Neutrophil (primary cell): ENCODE results near the gene FREM2.

Source experiments
- H3K27ac ChIP-seq: fragments of 200-600 bp; sonication (generic); 2 replicates; pipeline ENCODE4 v1.5.1; 2016; ENCODE audit warnings: mild to moderate bottlenecking, moderate library complexity
- H3K27me3 ChIP-seq: fragments of 200-600 bp; sonication (generic); 2 replicates; pipeline ENCODE4 v1.6.0; 2016; ENCODE audit warnings: mild to moderate bottlenecking
- H3K36me3 ChIP-seq: fragments of 200-600 bp; sonication (generic); 2 replicates; pipeline ENCODE4 v1.5.1; 2017
- H3K4me1 ChIP-seq, 2 experiments: fragments of 200-600 bp in 1 of 2; sonication (generic) in 1 of 2; 1 replicate in 1 of 2; 2 replicates in 1 of 2; pipeline versions ENCODE4 v1.5.1 to v1.6.1; 2013 to 2016; ENCODE audit warnings: low read depth in 1 of 2, low read length in 1 of 2, mild to moderate bottlenecking in 1 of 2, moderate library complexity in 1 of 2; ENCODE audit not compliant: control insufficient read depth in 1 of 2, insufficient read depth in 1 of 2
- H3K4me3 ChIP-seq, 2 experiments: fragments of 200-600 bp in 1 of 2; sonication (generic) in 1 of 2; 1 replicate in 1 of 2; 2 replicates in 1 of 2; pipeline ENCODE4 v1.5.1; 2013 to 2016; ENCODE audit warnings: low read depth in 1 of 2, low read length in 1 of 2, mild to moderate bottlenecking in 1 of 2, moderate library complexity in 1 of 2
- H3K9me3 ChIP-seq: fragments of 200-600 bp; sonication (generic); 2 replicates; pipeline ENCODE4 v1.5.1; 2016
- TF ChIP-seq, protein P1 (sequence below): fragments of 200-600 bp; sonication (generic); IDR thresholded peaks from 2 replicates; pipeline ENCODE4 v1.5.1; 2016; ENCODE audit warnings: antibody characterized with exemption

FREM2 gene

DNA sequence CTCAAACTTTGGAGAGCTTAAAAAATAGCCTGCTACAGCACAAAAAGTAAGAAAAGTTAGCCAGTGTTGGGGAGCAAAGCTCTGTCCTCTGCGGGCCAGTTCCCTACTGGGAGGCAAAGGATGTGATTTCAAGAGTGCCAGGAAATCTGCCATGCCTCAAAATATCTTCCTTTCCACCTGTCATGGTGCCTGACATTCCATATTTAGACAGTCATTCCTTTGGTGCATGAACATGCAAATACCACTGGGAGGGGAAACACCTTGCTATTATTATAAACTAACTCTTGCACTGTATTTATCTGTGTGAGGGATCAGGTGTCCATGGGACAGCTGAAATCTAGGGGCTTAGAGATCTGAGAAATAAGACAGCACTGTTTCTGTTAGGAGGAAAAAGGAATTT, 10.3 kb downstream of the FREM2 start:
- Histone ChIP-seq H3K27me3 (no peaks in the 10 kb centered on the region), H3K4me1 (no peaks in the 10 kb centered on the region), H3K27ac (no peak overlapping the region), H3K36me3 (no peaks in the 10 kb centered on the region), H3K4me3 (no peak overlapping the region), H3K9me3 (no peaks in the 10 kb centered on the region)
- TF ChIP-seq, protein P1, sequence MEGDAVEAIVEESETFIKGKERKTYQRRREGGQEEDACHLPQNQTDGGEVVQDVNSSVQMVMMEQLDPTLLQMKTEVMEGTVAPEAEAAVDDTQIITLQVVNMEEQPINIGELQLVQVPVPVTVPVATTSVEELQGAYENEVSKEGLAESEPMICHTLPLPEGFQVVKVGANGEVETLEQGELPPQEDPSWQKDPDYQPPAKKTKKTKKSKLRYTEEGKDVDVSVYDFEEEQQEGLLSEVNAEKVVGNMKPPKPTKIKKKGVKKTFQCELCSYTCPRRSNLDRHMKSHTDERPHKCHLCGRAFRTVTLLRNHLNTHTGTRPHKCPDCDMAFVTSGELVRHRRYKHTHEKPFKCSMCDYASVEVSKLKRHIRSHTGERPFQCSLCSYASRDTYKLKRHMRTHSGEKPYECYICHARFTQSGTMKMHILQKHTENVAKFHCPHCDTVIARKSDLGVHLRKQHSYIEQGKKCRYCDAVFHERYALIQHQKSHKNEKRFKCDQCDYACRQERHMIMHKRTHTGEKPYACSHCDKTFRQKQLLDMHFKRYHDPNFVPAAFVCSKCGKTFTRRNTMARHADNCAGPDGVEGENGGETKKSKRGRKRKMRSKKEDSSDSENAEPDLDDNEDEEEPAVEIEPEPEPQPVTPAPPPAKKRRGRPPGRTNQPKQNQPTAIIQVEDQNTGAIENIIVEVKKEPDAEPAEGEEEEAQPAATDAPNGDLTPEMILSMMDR: no peak

DNA sequence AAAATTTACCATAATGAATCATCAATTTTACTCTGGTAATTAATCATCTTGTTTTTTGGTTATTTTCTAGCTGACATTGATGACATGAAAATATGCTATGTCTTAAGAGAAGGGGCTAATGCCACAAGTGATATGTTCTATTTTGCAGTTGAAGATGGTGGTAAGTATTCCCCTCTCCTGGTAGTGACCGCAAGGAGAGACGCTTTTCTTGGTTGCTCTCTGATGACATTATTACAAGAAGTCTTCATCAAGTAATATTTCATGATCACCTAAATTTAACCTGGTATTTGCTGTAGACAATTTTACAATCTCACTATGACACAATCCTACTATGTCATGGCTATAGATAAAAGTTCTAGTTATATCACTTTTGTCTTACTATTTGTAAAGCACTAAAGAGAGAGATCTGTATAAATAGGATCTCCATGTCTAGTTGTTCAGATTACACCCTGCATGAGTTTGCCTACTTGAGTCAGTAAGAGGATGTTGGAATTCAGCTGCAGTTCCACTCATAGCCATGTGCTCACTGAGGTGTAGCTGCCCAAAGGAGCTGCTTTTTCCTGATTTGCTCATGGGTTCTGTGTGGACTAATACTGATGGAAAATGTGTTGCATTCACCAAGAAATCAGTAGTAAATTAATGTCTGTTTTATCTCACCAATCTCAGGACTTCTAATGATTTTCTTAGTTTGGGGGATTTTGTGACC, 10.9 kb downstream of the FREM2 start:
- H3K27ac ChIP-seq: no peak overlapping the region
- no peaks in the 10 kb centered on the region for H3K27me3 ChIP-seq
- H3K9me3 ChIP-seq: no peaks in the 10 kb centered on the region
- TF ChIP-seq, protein P1: no peak
- no peak overlapping the region for H3K4me3 ChIP-seq
- no peaks in the 10 kb centered on the region for H3K36me3 ChIP-seq
- no peaks in the 10 kb centered on the region for H3K4me1 ChIP-seq

DNA sequence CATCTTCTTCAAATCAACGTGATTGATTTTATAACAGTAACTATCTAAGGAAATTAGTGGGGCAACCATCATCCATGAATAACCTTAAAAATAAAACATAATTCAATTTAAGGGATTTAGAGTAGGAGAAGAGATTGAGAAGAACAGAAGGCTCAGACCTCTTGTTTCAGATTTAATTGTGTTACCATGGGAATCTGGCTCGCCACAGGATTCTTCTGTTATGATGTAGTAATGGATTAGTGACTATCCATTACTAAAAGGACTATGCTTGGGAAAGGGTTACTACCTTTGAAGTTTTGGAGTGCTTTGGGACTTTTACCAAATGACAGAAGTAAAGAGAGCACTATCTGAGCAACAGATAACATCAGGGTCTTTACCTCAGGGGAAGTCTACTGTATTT, 13.2 kb downstream of the FREM2 start:
- TF ChIP-seq, protein P1: no peak
- Histone ChIP-seq H3K36me3 (no peaks in the 10 kb centered on the region), H3K9me3 (no peaks in the 10 kb centered on the region), H3K27me3 (no peaks in the 10 kb centered on the region), H3K4me3 (no peak overlapping the region), H3K27ac (no peak overlapping the region), H3K4me1 (no peaks in the 10 kb centered on the region)

DNA sequence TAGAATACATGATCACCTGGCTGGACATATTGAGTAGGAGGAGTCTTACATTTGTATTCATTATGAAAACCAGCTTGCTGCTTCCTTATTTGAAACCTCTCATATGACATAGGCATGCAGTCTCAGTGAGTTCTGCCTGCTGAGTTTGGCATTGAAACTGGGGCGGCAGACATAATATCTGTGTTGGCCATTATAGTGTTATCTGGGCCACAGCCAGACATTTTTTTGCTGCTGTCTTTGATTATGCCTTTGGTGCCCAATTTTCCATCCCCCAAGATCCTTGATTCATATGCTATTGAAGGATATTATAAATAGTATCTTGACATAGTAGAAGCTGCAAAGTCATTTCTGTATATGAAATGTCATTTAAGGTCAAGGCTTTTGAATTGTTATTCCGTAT, 15.8 kb downstream of the FREM2 start:
- Histone ChIP-seq H3K4me3 (no peak overlapping the region), H3K9me3 (no peaks in the 10 kb centered on the region), H3K36me3 (no peaks in the 10 kb centered on the region), H3K27me3 (no peaks in the 10 kb centered on the region), H3K4me1 (no peaks in the 10 kb centered on the region), H3K27ac (no peak overlapping the region)
- TF ChIP-seq, protein P1: no peak

DNA sequence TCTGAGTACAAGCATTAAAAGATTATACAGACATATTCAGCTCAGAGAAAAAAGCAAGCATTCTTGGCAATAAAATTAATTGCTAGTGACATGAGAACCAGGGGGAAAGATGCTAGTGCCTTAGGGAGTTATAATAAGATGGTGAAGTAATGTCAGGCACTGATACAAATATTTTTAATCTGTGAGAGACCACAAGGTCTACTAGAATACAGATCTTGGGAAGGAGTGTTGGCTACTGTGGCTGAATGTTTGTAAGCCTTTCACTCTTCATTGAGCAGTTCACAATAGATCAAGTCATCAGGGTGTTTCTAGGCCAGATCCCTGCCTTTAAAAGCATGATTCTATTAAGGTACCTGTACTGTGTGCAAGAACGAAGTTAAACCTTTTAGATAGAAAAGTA, 16.4 kb downstream of the FREM2 start:
- Histone ChIP-seq H3K4me1 (no peaks in the 10 kb centered on the region), H3K27ac (no peak overlapping the region), H3K27me3 (no peaks in the 10 kb centered on the region), H3K36me3 (no peaks in the 10 kb centered on the region), H3K4me3 (no peak overlapping the region), H3K9me3 (no peaks in the 10 kb centered on the region)
- TF ChIP-seq, protein P1: no peak
